SKM-1 (cell line): ENCODE data around the gene ARHGEF18.
"Not testable (repeated sequence)": the region's sequence is repeated elsewhere in the genome, so short reads cannot be mapped to it uniquely, and the experiment has no call there.

Experiments
- DNase-seq: peaks from one replicate; lab custom pipeline; 2025; ENCODE audit not compliant: unreplicated experiment; lab: John Stamatoyannopoulos, UW

The ARHGEF18 gene

DNA sequence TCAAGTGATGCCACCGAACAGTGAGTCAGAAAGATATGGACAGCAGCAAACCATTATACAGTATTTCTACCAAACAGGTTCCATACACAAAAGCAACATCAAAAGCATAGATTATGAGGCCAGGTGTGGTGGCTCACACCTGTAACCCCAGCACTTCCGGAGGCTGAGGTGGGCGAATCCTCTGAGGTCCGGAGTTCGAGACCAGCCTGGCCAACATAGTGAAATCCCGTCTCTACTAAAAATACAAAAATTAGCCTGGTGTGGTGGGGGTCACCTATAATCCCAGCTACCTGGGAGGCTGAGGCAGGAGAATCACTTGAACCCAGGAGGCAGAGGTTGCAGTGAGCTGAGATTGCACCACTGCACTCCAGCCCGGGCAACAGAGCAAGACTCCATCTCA lies 1.7 kb upstream of the ARHGEF18 start:
- not testable (repeated sequence) for DNase-seq

GRCh38 chr19:7349231-7349591 lies 474 bp downstream of the ARHGEF18 start:
- DNase-seq: peak; percentile 65

DNA sequence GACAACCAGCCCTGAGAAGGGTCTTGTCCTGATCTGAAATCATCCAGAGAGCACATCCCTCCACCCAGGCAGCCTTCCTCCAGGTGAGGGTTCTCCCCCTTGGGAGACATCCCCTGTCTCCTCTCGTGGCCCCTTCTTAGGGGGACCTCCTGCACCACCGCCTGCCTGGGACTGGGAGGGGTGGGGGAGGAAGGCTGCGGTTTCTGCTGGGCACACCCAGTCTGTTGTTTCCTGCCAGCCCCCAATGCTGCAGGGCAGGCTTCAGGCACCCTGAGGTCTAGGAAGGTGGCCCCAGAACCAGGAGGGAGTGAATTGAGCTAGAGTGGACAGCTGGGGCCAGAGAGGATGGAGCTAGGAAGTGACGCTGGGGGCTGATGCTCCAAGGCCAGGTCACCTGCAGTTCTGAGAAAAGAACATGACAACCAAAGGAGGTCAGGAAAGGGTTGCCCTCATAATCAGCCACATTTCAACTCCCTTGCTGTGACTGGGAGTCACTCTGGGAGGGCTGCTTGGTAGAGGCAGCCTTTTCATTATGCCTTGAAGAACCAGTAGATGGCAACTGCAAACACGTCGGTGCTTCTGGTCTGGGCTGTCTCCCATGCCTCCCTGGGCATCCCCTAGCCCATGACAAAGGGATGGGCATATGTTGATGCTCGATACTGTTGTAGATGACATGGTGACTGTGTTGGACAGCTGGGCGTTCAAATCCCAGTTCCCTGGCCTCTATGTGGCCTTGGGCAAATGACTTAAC lies 1.4 kb downstream of the ARHGEF18 start:
- peak; percentile 24 for DNase-seq

- DNase-seq: no peak
Measured at GRCh38 chr19:7351861-7352260, 3.1 kb downstream of the ARHGEF18 start.

- no peak for DNase-seq
Measured at GRCh38 chr19:7355151-7355820, 6.5 kb downstream of the ARHGEF18 start.

DNA sequence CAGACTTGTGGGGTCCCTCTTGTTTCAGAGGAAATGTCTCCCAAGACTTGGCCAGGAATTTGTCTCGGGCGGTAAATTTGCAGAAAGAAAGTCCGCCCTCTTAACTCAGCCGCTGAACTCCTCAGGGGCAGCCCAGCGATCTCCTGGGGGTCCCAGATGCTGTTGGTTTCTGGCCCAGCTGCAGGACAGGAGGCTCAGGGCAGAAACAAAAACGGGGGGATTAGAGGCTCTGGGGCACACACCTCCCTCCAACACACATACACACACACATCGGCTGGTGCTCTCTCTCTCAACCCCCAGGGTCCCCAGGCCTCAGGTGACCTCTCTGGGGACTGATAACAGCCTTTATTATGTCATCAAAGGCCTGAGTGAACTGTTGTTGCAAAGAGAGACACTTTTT lies 7.1 kb downstream of the ARHGEF18 start:
- DNase-seq: no peak

DNA sequence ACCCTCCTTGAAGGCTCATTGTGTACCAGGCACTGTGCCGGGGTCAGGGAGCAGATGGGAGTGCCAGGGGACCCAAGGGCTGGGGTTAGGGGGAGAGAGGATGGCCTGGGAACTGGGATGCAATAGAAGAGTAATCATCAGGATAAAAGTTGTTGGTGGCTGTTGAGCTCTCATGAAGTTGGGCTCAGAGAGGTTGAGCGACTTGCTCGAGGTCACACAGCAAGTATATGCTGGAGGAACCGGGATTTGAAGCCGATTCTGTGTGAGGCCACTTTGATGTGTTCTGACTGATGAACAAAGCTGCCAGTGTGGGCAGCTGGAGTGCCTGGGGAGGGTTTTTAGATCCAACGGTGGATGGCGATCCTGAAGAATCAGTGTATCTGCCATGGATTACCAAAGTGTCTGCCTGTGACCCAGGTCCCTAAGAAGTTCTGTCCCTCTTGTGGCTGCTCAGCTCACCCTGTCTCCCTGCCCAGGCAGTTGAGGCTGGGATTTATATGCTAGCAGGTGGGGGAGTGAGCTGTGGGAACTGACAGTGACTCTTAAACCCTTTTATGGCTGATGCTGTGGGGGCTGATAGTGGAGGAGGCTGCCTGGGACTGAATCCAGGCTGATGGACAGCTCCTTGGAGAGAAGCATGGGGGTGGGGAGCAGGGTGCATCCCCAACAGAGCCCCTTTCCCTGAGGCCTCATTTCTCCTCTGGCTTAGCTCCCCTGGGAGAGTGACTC lies 8.3 kb downstream of the ARHGEF18 start:
- no peak for DNase-seq

GRCh38 chr19:7358102-7358597 lies 9.4 kb downstream of the ARHGEF18 start:
- no peak for DNase-seq

GRCh38 chr19:7360393-7360984 lies 11.8 kb downstream of the ARHGEF18 start:
- no peak for DNase-seq

GRCh38 chr19:7363225-7363624 lies 14.5 kb downstream of the ARHGEF18 start:
- no peak for DNase-seq

- DNase-seq: no peak
Measured at GRCh38 chr19:7366701-7367420, 18.1 kb downstream of the ARHGEF18 start.

DNA sequence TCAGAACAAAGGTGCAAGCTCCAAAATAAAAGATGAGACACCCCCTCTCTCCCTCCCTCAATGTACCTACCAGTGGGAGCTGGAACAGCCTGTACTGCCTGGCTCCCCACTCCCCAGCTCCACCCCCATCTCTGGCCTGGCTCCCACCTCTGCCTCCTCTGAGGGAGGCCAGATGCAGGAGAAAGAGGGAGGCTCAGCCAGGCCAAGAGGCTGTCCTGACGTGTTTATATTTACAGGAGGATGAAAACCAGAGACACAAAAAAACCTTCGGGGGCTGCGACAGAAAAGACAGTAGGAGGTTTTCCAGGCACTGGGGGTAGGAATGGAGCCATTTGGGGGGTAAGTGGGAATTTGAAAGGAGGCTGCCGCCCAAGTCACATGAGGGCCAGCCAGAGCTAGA lies 19.7 kb downstream of the ARHGEF18 start:
- DNase-seq: no peak

DNA sequence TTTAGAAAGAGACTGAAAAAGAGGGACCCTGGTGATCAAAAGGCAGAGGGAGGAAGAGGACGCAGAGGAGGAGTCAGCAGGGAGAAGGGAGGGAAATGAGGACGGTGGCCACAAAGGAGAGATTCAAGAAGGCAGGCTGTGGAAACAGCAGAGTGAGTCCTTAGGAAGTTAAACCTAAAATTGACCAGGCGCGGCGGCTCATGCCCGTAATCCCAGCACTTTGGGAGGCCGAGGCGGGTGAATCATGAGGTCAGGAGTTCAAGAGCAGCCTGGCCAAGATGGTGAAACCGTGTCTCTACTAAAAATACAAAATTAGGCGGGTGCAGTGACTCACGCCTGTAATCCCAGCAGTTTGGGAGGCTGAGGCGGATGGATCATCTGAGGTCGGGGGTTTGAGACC lies 20.1 kb downstream of the ARHGEF18 start:
- not testable (repeated sequence) for DNase-seq

GRCh38 chr19:7370546-7370945 lies 21.8 kb downstream of the ARHGEF18 start:
- DNase-seq: no peak

GRCh38 chr19:7371001-7371400 lies 22.3 kb downstream of the ARHGEF18 start:
- no peak for DNase-seq

GRCh38 chr19:7372810-7373209 lies 24.1 kb downstream of the ARHGEF18 start:
- no peak for DNase-seq

GRCh38 chr19:7373862-7374261 lies 25.1 kb downstream of the ARHGEF18 start:
- no peak for DNase-seq

GRCh38 chr19:7376151-7376852 lies 27.6 kb downstream of the ARHGEF18 start:
- DNase-seq: no peak

DNA sequence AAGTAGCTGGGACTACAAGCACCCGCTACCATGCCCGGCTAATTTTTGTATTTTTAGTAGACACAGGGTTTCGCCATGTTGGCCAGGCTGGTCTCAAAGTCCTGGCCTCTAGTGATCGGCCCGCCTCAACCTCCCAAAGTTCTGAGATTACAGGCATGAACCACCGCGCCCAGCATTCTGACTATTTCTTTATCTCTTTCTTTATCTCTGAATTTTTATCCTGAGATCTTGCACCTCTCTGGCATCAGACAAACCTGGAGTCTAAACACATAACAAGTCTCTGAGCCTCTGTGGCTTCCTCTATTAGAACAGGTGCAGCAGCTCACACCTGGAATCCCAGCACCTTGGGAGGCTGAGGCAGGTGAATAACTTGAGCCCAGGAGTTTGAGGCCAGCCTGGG lies 28.5 kb downstream of the ARHGEF18 start:
- no peak for DNase-seq

- no peak for DNase-seq
Measured at GRCh38 chr19:7381073-7381390, 32.3 kb downstream of the ARHGEF18 start.
